DOHH2 (cell line): ENCODE results near the gene CNTN1.

Experiments
- EZH2phosphoT487 ChIP-seq: fragments of 200-600 bp; sonication (generic); IDR thresholded peaks from 2 replicates; pipeline ENCODE4 v1.6.1; 2017; ENCODE audit warnings: borderline replicate concordance, mild to moderate bottlenecking, antibody characterized with exemption, low read length, moderate library complexity, mixed read lengths
- TF ChIP-seq, protein P1 (sequence below): fragments of 200-600 bp; sonication (generic); IDR thresholded peaks from one replicate; pipeline ENCODE4 v1.5.1; 2014; ENCODE audit warnings: antibody characterized with exemption, mild to moderate bottlenecking, low read depth, low read length; ENCODE audit not compliant: poor library complexity, severe bottlenecking

DNA sequence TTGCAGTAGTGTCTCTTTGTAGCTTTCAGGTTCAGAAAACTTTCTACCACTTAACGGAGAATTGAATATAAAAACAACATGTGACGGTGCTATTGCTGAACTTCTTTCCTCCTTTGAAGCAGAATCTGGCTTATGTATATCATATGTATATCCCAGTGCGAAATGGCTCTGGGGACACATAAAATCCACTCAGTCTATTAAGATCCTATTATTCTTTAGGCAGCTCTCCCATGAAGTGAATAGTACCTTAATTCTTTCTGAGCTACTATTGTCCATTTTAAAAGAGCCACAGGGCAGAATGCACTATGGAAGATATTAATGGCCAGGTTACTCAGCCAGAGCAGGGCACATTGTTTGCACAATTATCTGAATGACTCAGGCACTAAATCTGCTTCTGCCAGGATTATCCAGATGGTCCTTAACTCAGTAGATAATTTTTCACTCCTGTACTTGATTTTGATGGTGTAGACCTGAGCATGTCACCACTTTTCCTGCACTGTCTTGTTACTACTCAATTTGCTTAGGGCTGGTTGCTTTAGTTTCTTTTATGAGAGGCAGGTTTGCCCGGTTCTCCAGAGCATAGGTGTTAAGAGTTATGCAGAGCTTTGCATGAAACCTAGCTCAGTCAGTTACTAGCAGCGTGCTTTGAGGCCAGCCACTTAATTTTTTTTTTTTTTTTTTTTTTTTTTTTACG, 5.5 kb downstream of the CNTN1 start:
- TF ChIP-seq, protein P1, sequence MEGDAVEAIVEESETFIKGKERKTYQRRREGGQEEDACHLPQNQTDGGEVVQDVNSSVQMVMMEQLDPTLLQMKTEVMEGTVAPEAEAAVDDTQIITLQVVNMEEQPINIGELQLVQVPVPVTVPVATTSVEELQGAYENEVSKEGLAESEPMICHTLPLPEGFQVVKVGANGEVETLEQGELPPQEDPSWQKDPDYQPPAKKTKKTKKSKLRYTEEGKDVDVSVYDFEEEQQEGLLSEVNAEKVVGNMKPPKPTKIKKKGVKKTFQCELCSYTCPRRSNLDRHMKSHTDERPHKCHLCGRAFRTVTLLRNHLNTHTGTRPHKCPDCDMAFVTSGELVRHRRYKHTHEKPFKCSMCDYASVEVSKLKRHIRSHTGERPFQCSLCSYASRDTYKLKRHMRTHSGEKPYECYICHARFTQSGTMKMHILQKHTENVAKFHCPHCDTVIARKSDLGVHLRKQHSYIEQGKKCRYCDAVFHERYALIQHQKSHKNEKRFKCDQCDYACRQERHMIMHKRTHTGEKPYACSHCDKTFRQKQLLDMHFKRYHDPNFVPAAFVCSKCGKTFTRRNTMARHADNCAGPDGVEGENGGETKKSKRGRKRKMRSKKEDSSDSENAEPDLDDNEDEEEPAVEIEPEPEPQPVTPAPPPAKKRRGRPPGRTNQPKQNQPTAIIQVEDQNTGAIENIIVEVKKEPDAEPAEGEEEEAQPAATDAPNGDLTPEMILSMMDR = no peak
- no peak for TF ChIP-seq EZH2phosphoT487
